MM.1S (cell line): ENCODE results near the gene SPINK1.
"Not testable (repeated sequence)": the region's sequence is repeated elsewhere in the genome, so short reads cannot be mapped to it uniquely, and the experiment has no call there.

ENCODE experiments used
- EZH2 ChIP-seq: fragments of 300-600 bp; sonication (generic); optimal IDR thresholded peaks from 2 replicates; pipeline ENCODE3; 2017; ENCODE audit warnings: low read depth, mild to moderate bottlenecking, antibody characterized with exemption, low read length, mixed read lengths
- EZH2phosphoT487 ChIP-seq: fragments of 300-600 bp; sonication (generic); IDR thresholded peaks from 2 replicates; pipeline ENCODE4 v1.6.1; 2018; ENCODE audit warnings: antibody characterized with exemption, low read length
- TF ChIP-seq, protein P1 (sequence below): fragments of 300-600 bp; sonication (generic); IDR thresholded peaks from 2 replicates; pipeline ENCODE4 v1.5.1; 2016; ENCODE audit warnings: antibody characterized with exemption, low read length, mixed read lengths

DNA sequence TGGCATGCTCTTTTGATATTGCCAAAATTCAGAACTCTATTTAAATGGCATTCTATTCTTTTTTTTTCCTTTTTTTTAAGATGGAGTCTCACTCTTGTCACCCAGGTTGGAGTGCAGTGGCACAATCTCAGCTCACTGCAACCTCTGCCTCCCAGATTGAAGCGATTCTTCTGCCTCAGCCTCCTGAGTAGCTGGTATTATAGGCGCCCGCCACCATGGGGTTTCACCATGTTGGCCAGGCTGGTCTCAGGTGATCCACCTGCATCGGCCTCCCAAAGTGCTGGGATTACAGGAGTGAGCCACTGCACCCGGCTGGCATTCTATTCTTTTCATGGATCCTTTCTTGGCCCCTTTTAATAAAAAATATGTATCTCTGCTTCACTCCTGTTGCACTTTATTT, 4.5 kb downstream of the SPINK1 start:
- TF ChIP-seq, protein P1, sequence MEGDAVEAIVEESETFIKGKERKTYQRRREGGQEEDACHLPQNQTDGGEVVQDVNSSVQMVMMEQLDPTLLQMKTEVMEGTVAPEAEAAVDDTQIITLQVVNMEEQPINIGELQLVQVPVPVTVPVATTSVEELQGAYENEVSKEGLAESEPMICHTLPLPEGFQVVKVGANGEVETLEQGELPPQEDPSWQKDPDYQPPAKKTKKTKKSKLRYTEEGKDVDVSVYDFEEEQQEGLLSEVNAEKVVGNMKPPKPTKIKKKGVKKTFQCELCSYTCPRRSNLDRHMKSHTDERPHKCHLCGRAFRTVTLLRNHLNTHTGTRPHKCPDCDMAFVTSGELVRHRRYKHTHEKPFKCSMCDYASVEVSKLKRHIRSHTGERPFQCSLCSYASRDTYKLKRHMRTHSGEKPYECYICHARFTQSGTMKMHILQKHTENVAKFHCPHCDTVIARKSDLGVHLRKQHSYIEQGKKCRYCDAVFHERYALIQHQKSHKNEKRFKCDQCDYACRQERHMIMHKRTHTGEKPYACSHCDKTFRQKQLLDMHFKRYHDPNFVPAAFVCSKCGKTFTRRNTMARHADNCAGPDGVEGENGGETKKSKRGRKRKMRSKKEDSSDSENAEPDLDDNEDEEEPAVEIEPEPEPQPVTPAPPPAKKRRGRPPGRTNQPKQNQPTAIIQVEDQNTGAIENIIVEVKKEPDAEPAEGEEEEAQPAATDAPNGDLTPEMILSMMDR, result not testable (repeated sequence)
- not testable (repeated sequence) for TF ChIP-seq EZH2, EZH2phosphoT487
